GM12864 (cell line): ENCODE results near the gene DLGAP4.

ENCODE experiments used
- DNase-seq: peaks from one replicate; pipeline ENCODE4 v3.0.0-alpha.2; 2011; ENCODE audit warnings: low read depth
- H3K4me3 ChIP-seq: 2 replicates; pipeline ENCODE4 v1.5.1; 2011; ENCODE audit warnings: mild to moderate bottlenecking, low read depth, low read length, control low read depth
- TF ChIP-seq, protein P1 (sequence below): IDR thresholded peaks from 2 replicates; pipeline ENCODE4 v1.5.1; 2011; ENCODE audit warnings: low read depth, mild to moderate bottlenecking, moderate library complexity, low read length, control low read depth, inconsistent platforms; ENCODE audit errors: missing control alignments

Gene DLGAP4

GRCh38 chr20:36277546-36277945 is 28.6 kb upstream of the DLGAP4 start:
- H3K4me3 ChIP-seq, result no peak overlapping the region
- no peak for DNase-seq
- TF ChIP-seq, protein P1, sequence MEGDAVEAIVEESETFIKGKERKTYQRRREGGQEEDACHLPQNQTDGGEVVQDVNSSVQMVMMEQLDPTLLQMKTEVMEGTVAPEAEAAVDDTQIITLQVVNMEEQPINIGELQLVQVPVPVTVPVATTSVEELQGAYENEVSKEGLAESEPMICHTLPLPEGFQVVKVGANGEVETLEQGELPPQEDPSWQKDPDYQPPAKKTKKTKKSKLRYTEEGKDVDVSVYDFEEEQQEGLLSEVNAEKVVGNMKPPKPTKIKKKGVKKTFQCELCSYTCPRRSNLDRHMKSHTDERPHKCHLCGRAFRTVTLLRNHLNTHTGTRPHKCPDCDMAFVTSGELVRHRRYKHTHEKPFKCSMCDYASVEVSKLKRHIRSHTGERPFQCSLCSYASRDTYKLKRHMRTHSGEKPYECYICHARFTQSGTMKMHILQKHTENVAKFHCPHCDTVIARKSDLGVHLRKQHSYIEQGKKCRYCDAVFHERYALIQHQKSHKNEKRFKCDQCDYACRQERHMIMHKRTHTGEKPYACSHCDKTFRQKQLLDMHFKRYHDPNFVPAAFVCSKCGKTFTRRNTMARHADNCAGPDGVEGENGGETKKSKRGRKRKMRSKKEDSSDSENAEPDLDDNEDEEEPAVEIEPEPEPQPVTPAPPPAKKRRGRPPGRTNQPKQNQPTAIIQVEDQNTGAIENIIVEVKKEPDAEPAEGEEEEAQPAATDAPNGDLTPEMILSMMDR, result no peak

DNA sequence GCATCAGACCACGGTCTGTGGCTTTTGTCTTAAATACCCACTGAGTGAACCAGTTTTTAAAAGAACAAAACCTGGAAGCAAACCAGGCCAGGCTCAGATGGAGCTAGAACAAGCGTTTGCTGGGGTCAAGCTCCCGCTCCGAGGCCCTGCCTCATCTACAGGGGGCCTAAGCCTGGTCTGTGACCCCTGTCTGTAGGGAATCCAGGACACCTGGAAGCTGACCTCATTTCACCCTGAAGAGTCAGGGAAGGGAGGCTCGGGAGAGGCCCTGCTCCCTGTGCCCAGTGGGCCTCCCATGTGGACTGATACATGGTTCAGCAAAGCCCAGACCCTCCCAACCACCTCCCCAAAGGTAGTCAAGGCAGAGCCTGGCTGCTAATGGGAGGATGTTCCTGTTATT is 26.8 kb upstream of the DLGAP4 start:
- TF ChIP-seq, protein P1, result no peak
- no peak overlapping the region for H3K4me3 ChIP-seq
- DNase-seq, result no peak

DNA sequence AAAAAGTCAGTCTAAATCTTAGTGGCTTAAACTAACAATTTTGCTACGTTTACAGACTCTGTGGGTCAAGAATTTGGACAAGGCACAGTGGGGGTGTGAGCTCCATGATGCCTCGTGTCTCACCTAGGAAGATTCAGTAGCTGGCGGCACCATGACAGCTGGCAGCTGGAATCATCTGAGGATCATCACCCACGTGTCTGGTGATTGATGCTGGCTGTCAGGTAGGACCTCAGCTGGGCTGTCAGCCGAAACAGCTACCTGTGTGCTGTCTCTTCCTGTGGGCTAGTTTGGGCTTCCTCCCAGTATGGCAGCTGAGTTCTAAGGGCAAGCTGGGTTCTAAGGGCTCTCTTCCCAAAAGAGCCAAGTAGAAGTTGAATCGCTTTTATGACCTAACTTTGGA is 26.4 kb upstream of the DLGAP4 start:
- TF ChIP-seq, protein P1, result no peak
- no peak overlapping the region for H3K4me3 ChIP-seq
- no peak for DNase-seq

DNA sequence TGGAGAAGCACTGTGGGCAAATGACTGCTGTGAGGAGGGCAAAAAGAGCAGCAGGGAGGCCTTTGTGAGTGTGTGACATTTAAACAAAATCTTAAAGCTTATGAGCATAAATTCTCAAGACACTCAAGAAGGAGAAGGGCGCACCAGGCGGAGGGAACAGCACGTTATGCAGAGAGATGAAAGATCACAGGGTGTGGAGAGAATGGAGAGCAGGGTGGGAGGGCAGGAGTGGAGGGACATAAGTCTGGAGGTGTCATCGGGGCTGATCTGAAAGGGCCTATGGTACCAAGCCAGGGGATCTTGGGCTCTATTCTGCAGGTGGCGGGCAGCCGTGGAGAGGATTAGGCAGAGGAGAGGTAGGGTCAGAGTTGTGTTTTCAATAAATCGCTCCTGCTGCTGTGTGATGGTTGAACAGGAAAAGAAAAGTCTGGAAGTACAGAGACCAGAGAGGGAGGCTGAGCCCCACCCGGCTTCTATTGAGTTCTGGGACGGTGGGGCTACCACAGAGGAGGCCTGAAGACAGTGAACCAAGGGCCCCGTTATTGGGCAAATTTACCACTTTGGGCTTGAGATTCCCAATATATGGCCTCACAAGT is 24.3 kb upstream of the DLGAP4 start:
- H3K4me3 ChIP-seq, result no peak overlapping the region
- TF ChIP-seq, protein P1, result no peak
- no peak for DNase-seq

DNA sequence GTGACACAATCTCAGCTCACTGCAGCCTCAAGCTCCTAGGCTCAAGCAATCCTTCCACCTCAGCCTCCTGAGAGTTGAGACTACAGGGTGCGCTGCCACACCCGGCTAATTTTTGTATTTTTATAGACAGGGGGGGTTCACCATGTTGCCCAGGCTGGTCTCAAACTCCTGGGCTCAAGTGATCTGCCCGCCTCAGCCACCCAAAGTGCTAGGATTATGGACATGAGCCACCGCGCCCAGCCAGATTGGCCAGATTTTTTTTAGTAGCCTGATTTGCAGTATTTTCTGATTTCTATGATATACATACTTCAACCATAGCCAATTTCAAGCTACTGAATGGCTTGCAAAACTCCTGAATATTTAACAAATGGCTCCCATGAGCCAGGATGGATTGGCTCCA is 21.4 kb upstream of the DLGAP4 start:
- no peak for DNase-seq
- TF ChIP-seq, protein P1, result no peak
- no peak overlapping the region for H3K4me3 ChIP-seq

- DNase-seq, result no peak
- TF ChIP-seq, protein P1, result no peak
- H3K4me3 ChIP-seq, result no peak overlapping the region
These were observed 20.2 kb upstream of the DLGAP4 start for GRCh38 chr20:36285746-36286447.

- DNase-seq, result no peak
- TF ChIP-seq, protein P1, result no peak
- H3K4me3 ChIP-seq, result no peak overlapping the region
These were observed 8.5 kb upstream of the DLGAP4 start for GRCh38 chr20:36297656-36298055.
